ENCODE results near the gene CDC42EP5. TPM values are rescaled to one million over a fixed set of nuclear protein-coding genes. Genes with fewer than 3 reads are reported as not detected.

The CDC42EP5 gene
- total RNA-seq, 2 experiments from 2014 or later: not detected

GRCh38 chr19:54436031-54436523 lies 37.0 kb downstream of the CDC42EP5 start:
- Histone ChIP-seq H3K36me3 (ENCODE audit: insufficient read depth, low read length) (peaks cover 8% of the 10 kb centered on the region; the same call in 1 of the 2 replicates), H3K9me2 (ENCODE audit: insufficient read depth, low read length) (no peaks in the 10 kb centered on the region), H3K79me2 (ENCODE audit: insufficient read depth, low read depth, low read length) (no peaks in the 10 kb centered on the region), H2AFZ (ENCODE audit: low read length) (no peak overlapping the region), H3K27ac (ENCODE audit: low read depth, low read length, poor library complexity, severe bottlenecking) (no peak overlapping the region), H3K4me3 (ENCODE audit: low read depth, low read length, poor library complexity, severe bottlenecking) (no peak overlapping the region), H3K4me2 (ENCODE audit: low read length) (no peak overlapping the region), H4K20me1 (ENCODE audit: insufficient read depth, low read length) (no peaks in the 10 kb centered on the region), H3K4me1 (ENCODE audit: insufficient read depth, low read length, poor library complexity, severe bottlenecking) (peaks cover 7% of the 10 kb centered on the region), H3K9me3 (ENCODE audit: low read length) (no peaks in the 10 kb centered on the region)
- ChIA-PET CTCF (ENCODE audit: unreplicated experiment) (no interaction called here), POLR2A (no interaction called here)
- TF ChIP-seq EZH2phosphoT487 (IDR thresholded peaks at IDR 0.05; ENCODE audit: borderline replicate concordance, low read depth, low read length): no peak
- TF ChIP-seq, protein P1, sequence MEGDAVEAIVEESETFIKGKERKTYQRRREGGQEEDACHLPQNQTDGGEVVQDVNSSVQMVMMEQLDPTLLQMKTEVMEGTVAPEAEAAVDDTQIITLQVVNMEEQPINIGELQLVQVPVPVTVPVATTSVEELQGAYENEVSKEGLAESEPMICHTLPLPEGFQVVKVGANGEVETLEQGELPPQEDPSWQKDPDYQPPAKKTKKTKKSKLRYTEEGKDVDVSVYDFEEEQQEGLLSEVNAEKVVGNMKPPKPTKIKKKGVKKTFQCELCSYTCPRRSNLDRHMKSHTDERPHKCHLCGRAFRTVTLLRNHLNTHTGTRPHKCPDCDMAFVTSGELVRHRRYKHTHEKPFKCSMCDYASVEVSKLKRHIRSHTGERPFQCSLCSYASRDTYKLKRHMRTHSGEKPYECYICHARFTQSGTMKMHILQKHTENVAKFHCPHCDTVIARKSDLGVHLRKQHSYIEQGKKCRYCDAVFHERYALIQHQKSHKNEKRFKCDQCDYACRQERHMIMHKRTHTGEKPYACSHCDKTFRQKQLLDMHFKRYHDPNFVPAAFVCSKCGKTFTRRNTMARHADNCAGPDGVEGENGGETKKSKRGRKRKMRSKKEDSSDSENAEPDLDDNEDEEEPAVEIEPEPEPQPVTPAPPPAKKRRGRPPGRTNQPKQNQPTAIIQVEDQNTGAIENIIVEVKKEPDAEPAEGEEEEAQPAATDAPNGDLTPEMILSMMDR (conservative IDR thresholded peaks at IDR 0.05; ENCODE audit: low read length): no peak
- intact Hi-C loops (cut with micrococcal nuclease; ENCODE audit: unreplicated experiment): no loop called here
- BruUV-seq (replicated peaks): no TSS peak
- DNase-seq (ENCODE audit: low spot score): no peak

DNA sequence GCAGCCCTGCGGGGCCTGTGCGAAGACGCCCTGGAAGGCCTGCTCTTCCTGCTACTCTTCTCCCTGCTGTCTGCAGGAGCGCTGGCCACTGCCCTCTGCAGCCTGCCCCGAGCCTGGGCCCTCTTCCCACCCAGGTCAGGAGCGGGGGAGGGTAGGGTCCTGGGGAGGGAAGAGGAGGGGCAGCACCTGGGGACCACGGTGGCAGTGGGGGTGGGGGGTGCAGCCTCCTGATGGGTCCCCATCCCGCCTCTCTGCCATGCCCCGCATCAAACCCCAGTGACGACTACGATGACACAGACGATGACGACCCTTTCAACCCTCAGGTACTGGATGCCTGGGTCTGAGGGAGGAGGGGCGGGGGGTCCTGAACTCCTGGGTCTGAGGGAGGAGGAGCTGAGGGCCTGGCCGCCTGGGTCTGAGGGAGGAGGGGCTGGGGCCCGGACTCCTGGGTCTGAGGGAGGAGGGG lies 37.5 kb downstream of the CDC42EP5 start:
- DNase-seq (ENCODE audit: low spot score): no peak
- Histone ChIP-seq H3K27ac (ENCODE audit: low read depth, low read length, poor library complexity, severe bottlenecking) (no peak overlapping the region), H3K79me2 (ENCODE audit: insufficient read depth, low read depth, low read length) (no peaks in the 10 kb centered on the region), H3K36me3 (ENCODE audit: insufficient read depth, low read length) (peaks cover 8% of the 10 kb centered on the region; the same call in 1 of the 2 replicates), H3K4me1 (ENCODE audit: insufficient read depth, low read length, poor library complexity, severe bottlenecking) (peaks cover 7% of the 10 kb centered on the region), H3K9me2 (ENCODE audit: insufficient read depth, low read length) (no peaks in the 10 kb centered on the region), H4K20me1 (ENCODE audit: insufficient read depth, low read length) (no peaks in the 10 kb centered on the region), H3K9me3 (ENCODE audit: low read length) (no peaks in the 10 kb centered on the region), H2AFZ (ENCODE audit: low read length) (no peak overlapping the region), H3K4me2 (ENCODE audit: low read length) (no peak overlapping the region), H3K4me3 (ENCODE audit: low read depth, low read length, poor library complexity, severe bottlenecking) (no peak overlapping the region)
- POLR2A ChIA-PET: no interaction called here
- intact Hi-C loops (cut with micrococcal nuclease; ENCODE audit: unreplicated experiment): no loop called here
- no peak for TF ChIP-seq EZH2phosphoT487 (IDR thresholded peaks at IDR 0.05; ENCODE audit: borderline replicate concordance, low read depth, low read length)
- TF ChIP-seq, protein P1 (conservative IDR thresholded peaks at IDR 0.05; ENCODE audit: low read length): no peak
- no TSS peak for BruUV-seq (replicated peaks)
- CTCF ChIA-PET (ENCODE audit: unreplicated experiment): no interaction called here

DNA sequence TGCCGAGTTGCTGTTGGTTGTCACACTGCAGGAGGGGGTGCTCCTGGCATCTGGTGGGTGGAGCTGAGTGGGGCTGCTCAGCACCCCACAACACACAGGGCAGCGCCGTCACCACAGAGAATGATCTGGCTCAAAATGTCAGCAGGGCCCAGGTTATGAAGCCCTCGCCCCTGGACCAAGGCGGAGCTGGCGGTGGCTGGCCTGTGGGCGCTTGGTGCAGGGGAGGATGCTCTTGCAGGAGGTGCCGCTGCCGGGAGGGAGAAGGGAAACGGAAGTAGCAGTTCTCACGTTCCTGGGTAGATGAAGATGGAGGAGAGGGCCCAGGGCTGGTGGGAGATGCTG lies 38.3 kb downstream of the CDC42EP5 start:
- Histone ChIP-seq H3K4me1 (ENCODE audit: insufficient read depth, low read length, poor library complexity, severe bottlenecking) (peaks cover 7% of the 10 kb centered on the region), H3K9me3 (ENCODE audit: low read length) (no peaks in the 10 kb centered on the region), H3K4me2 (ENCODE audit: low read length) (no peak overlapping the region), H4K20me1 (ENCODE audit: insufficient read depth, low read length) (no peaks in the 10 kb centered on the region), H3K36me3 (ENCODE audit: insufficient read depth, low read length) (peaks cover 8% of the 10 kb centered on the region; the same call in 1 of the 2 replicates), H3K9me2 (ENCODE audit: insufficient read depth, low read length) (no peaks in the 10 kb centered on the region), H2AFZ (ENCODE audit: low read length) (no peak overlapping the region), H3K79me2 (ENCODE audit: insufficient read depth, low read depth, low read length) (no peaks in the 10 kb centered on the region), H3K4me3 (ENCODE audit: low read depth, low read length, poor library complexity, severe bottlenecking) (no peak overlapping the region), H3K27ac (ENCODE audit: low read depth, low read length, poor library complexity, severe bottlenecking) (no peak overlapping the region)
- no peak for TF ChIP-seq EZH2phosphoT487 (IDR thresholded peaks at IDR 0.05; ENCODE audit: borderline replicate concordance, low read depth, low read length)
- TF ChIP-seq, protein P1 (conservative IDR thresholded peaks at IDR 0.05; ENCODE audit: low read length): no peak
- CTCF ChIA-PET (ENCODE audit: unreplicated experiment): no interaction called here
- POLR2A ChIA-PET: interaction anchor here (0.6 kb wide), 1 partner anchor 58 kb away, joined by 4 read pairs; no protein-coding TSS in a partner anchor
- DNase-seq (ENCODE audit: low spot score): no peak
- BruUV-seq (replicated peaks): no TSS peak
- intact Hi-C loops (cut with micrococcal nuclease; ENCODE audit: unreplicated experiment): no loop called here

Measured in OCI-LY7 (cell line).